ENCODE results near the gene KCNJ18.
"Not testable (repeated sequence)": the region's sequence is repeated elsewhere in the genome, so short reads cannot be mapped to it uniquely, and the experiment has no call there.

DNA sequence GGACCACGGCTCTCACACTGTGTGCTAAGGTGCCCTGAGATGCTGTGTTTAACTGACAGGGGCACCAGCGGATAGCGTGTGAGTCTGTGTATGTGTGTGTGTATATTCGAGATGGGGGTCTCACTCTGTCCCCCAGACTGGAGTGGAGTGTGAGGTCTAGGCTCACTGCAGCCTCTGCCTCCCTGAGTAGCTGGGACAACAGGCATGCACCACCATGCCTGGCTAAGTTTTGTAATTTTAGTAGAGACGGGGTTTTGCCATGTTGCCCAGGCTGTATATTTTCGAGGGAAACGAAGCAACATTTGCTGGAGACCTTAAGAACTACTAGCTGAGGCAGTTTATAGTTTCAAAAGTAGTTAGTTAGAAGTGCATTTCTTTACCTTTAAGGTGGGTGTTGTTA lies 32.7 kb upstream of the KCNJ18 start:
- TF ChIP-seq, protein P1, sequence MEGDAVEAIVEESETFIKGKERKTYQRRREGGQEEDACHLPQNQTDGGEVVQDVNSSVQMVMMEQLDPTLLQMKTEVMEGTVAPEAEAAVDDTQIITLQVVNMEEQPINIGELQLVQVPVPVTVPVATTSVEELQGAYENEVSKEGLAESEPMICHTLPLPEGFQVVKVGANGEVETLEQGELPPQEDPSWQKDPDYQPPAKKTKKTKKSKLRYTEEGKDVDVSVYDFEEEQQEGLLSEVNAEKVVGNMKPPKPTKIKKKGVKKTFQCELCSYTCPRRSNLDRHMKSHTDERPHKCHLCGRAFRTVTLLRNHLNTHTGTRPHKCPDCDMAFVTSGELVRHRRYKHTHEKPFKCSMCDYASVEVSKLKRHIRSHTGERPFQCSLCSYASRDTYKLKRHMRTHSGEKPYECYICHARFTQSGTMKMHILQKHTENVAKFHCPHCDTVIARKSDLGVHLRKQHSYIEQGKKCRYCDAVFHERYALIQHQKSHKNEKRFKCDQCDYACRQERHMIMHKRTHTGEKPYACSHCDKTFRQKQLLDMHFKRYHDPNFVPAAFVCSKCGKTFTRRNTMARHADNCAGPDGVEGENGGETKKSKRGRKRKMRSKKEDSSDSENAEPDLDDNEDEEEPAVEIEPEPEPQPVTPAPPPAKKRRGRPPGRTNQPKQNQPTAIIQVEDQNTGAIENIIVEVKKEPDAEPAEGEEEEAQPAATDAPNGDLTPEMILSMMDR (IDR thresholded peaks at IDR 0.05; ENCODE audit: borderline replicate concordance, extremely low read depth, low read length, poor library complexity, severe bottlenecking) = not testable (repeated sequence)
- not testable (repeated sequence) for TF ChIP-seq EZH2 (IDR thresholded peaks at IDR 0.05; ENCODE audit: borderline replicate concordance, low read depth, low read length, severe bottlenecking)
